Breast epithelium (tissue), 4 donors: ENCODE measurements around the gene MOXD1. TPM values are rescaled to one million over a fixed set of nuclear protein-coding genes. Genes with fewer than 3 reads are reported as not detected.

Source experiments
- DNase-seq, 2 donors: peaks; one replicate each; pipeline ENCODE4 v3.0.0-alpha.2; 2019; ENCODE audit warnings: low spot score in 2 of 2
- H3K27ac ChIP-seq, 2 donors: fragments of 200-600 bp; sonication (generic) in 1 of 2; one replicate each; pipeline ENCODE4 v1.5.1; 2016 to 2019; ENCODE audit warnings: mild to moderate bottlenecking in 1 of 2
- H3K27me3 ChIP-seq, 2 donors: fragments of 200-600 bp; sonication (generic) in 1 of 2; one replicate each; pipeline versions ENCODE4 v1.5.1 to v1.6.0; 2017 to 2019; ENCODE audit warnings: control low read depth in 1 of 2, mild to moderate bottlenecking in 1 of 2
- H3K36me3 ChIP-seq: fragments of 200-600 bp; one replicate; pipeline ENCODE4 v1.5.1; 2019
- H3K4me1 ChIP-seq, 2 donors: fragments of 200-600 bp; sonication (generic); one replicate each; pipeline ENCODE4 v1.5.1; 2016 to 2019; ENCODE audit warnings: control low read depth in 1 of 2
- H3K4me3 ChIP-seq, 3 donors: fragments of 200-600 bp; sonication (generic); 1 replicate in 2 of 3; 2 replicates in 1 of 3; pipeline ENCODE4 v1.5.1; 2016 to 2019; ENCODE audit warnings: mild to moderate bottlenecking in 3 of 3, moderate library complexity in 2 of 3
- H3K9me3 ChIP-seq, 2 donors: fragments of 200-600 bp; sonication (generic) in 1 of 2; one replicate each; pipeline ENCODE4 v1.5.1; 2016 to 2019; ENCODE audit warnings: control low read depth in 1 of 2
- CTCF ChIP-seq, 3 donors: fragments of 450-650 bp; IDR thresholded peaks; one replicate each; pipeline ENCODE4 v1.5.1; 2016 to 2017; ENCODE audit warnings: antibody characterized with exemption in 3 of 3, mild to moderate bottlenecking in 3 of 3, moderate library complexity in 3 of 3
- POLR2A ChIP-seq: fragments of 450-650 bp; IDR thresholded peaks from one replicate; pipeline ENCODE4 v1.6.1; 2016; ENCODE audit warnings: antibody characterized with exemption, mild to moderate bottlenecking, moderate library complexity
- POLR2AphosphoS5 ChIP-seq, 3 donors: sonication (generic); formaldehyde crosslinking; IDR thresholded peaks; one replicate each; pipeline ENCODE4 v1.6.1; 2017; ENCODE audit warnings: antibody characterized with exemption in 3 of 3
- intact Hi-C: fragments of 100-400 bp; cut with DNase I; formaldehyde crosslinking; loops from one replicate; pipeline ENCODE4 v1.15.1; 2023; ENCODE audit warnings: low total_unique reads
- total RNA-seq, 3 donors: library from RNA; depleted of rRNA; stranded (reverse); fragments of >200 nt; gene quantifications; one replicate each; pipeline ENCODE4 v1.1.0, GENCODE V29; 2016

MOXD1 gene
- total RNA-seq, 3 donors from 2014 or later, result 1.8 to 2.9 (median 1.9) TPM

GRCh38 chr6:132400555-132400882 lies 756 bp downstream of the MOXD1 start:
- Histone ChIP-seq H3K9me3 (no peaks in the 10 kb centered on the region), H3K27me3 (peaks cover 0 to 8% of the 10 kb centered on the region in 2 donors), H3K27ac (no peak overlapping the region), H3K36me3 (no peaks in the 10 kb centered on the region), H3K4me1 (no peaks in the 10 kb centered on the region), H3K4me3 (peak overlapping the region; percentile 53 to 71 (median 66))
- DNase-seq, result no peak
- intact Hi-C loops, result no loop called here
- no peak for TF ChIP-seq POLR2A
- TF ChIP-seq POLR2AphosphoS5 (IDR thresholded peaks at IDR 0.05), result no peak
- TF ChIP-seq CTCF (IDR thresholded peaks at IDR 0.05), result no peak

GRCh38 chr6:132399376-132400074 lies 1.8 kb downstream of the MOXD1 start:
- H3K27me3 ChIP-seq, result peaks cover 0 to 8% of the 10 kb centered on the region in 2 donors
- H3K36me3 ChIP-seq, result no peaks in the 10 kb centered on the region
- H3K27ac ChIP-seq, result no peak overlapping the region
- TF ChIP-seq POLR2A (no peak), POLR2AphosphoS5 (IDR thresholded peaks at IDR 0.05) (no peak), CTCF (IDR thresholded peaks at IDR 0.05) (no peak)
- no peak for DNase-seq
- intact Hi-C loops, result loop anchor here (10.0 kb wide), 1 partner anchor 1575 kb away; the partner anchor contains the start of gene SMLR1
- H3K4me1 ChIP-seq, result no peaks in the 10 kb centered on the region
- peaks cover 0 to 7% of the 10 kb centered on the region in 2 donors for H3K9me3 ChIP-seq
- H3K4me3 ChIP-seq, result no peak overlapping the region

GRCh38 chr6:132395015-132395597 lies 6.2 kb downstream of the MOXD1 start:
- intact Hi-C loops, result loop anchor here (10.0 kb wide), 1 partner anchor 1570 kb away; the partner anchor contains the start of gene SMLR1
- no peak for TF ChIP-seq CTCF (IDR thresholded peaks at IDR 0.05)
- TF ChIP-seq POLR2A, result no peak
- no peak for TF ChIP-seq POLR2AphosphoS5 (IDR thresholded peaks at IDR 0.05)
- DNase-seq, result no peak
- Histone ChIP-seq H3K27ac (no peak overlapping the region), H3K4me3 (no peak overlapping the region), H3K27me3 (no peaks in the 10 kb centered on the region), H3K36me3 (no peaks in the 10 kb centered on the region), H3K4me1 (no peaks in the 10 kb centered on the region), H3K9me3 (peaks cover 0 to 8% of the 10 kb centered on the region in 2 donors)

- Histone ChIP-seq H3K4me1 (no peaks in the 10 kb centered on the region), H3K27me3 (no peaks in the 10 kb centered on the region), H3K27ac (no peak overlapping the region), H3K9me3 (peaks cover 0 to 8% of the 10 kb centered on the region in 2 donors), H3K4me3 (no peak overlapping the region), H3K36me3 (no peaks in the 10 kb centered on the region)
- no peak for DNase-seq
- intact Hi-C loops, result loop anchor here (10.0 kb wide), 1 partner anchor 1568 kb away; the partner anchor contains the start of gene SMLR1
- TF ChIP-seq POLR2A (no peak), CTCF (IDR thresholded peaks at IDR 0.05) (no peak), POLR2AphosphoS5 (IDR thresholded peaks at IDR 0.05) (no peak)
Observed at GRCh38 chr6:132392792-132393191, 8.5 kb downstream of the MOXD1 start.

GRCh38 chr6:132392270-132392646 lies 9.0 kb downstream of the MOXD1 start:
- no peaks in the 10 kb centered on the region for H3K4me1 ChIP-seq
- intact Hi-C loops, result loop anchor here (10.0 kb wide), 1 partner anchor 1567 kb away; the partner anchor contains the start of gene SMLR1
- H3K27ac ChIP-seq, result peak overlapping the region in 1 of 2 donors; percentile 64
- TF ChIP-seq POLR2AphosphoS5 (IDR thresholded peaks at IDR 0.05) (no peak), CTCF (IDR thresholded peaks at IDR 0.05) (no peak), POLR2A (no peak)
- no peak overlapping the region for H3K4me3 ChIP-seq
- DNase-seq, result no peak
- H3K27me3 ChIP-seq, result no peaks in the 10 kb centered on the region
- H3K9me3 ChIP-seq, result peaks cover 0 to 8% of the 10 kb centered on the region in 2 donors
- H3K36me3 ChIP-seq, result no peaks in the 10 kb centered on the region
